ENCODE data around the gene LRBA.
"Not testable (repeated sequence)": the region's sequence is repeated elsewhere in the genome, so short reads cannot be mapped to it uniquely, and the experiment has no call there.

The LRBA gene

GRCh38 chr4:150534818-150535217 lies 480.3 kb downstream of the LRBA start:
- DNase-seq (ENCODE audit: low read depth in 2 of 3, low spot score in 1 of 3): no peak

GRCh38 chr4:150533673-150534072 lies 481.4 kb downstream of the LRBA start:
- DNase-seq (ENCODE audit: low read depth in 2 of 3, low spot score in 1 of 3): no peak

DNA sequence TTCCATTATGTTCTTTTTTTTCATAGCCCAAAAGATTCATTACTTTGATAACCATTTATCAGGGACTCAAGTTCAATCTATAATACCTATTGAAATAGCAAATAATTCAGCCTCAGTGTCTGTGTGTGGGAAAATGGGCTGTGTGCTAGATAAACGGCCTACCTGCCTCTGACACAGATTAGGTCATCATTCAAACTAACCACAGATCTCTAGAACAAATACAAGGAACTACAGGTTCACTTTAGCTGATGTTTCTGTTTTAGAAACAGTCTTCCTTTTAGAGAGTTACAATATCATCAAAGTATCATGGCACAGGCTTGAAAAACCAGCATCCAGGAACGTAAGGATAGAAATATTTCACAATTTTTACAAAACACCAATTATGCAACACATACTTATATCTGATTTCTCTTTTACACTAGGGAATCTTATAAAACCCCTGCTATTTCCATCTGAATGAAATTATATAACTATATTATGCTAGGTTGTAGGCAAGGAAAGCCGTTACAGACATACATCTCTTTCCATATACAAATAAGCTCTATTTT lies 489.7 kb downstream of the LRBA start:
- no peak for DNase-seq (ENCODE audit: low read depth in 2 of 3, low spot score in 1 of 3)

DNA sequence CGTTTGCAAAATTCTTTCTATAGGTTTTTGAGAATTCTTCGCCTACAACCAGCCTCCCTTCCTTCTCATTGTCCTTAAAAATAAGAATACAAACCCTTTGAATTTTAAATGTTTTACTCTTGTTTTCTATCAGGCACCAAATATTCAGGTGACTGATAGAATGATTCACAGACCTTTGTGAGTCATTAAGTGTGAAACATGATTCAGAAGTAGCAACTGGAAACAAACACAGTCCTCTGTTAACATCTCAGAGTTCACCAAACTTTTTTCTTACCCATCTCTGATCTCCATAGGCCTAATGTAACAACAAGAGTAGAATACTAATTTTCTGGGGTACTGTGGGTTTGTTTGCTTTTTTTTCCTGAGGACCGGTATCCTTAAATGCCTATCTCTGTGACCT lies 496.5 kb downstream of the LRBA start:
- DNase-seq (ENCODE audit: low read depth in 2 of 3, low spot score in 1 of 3): no peak

DNA sequence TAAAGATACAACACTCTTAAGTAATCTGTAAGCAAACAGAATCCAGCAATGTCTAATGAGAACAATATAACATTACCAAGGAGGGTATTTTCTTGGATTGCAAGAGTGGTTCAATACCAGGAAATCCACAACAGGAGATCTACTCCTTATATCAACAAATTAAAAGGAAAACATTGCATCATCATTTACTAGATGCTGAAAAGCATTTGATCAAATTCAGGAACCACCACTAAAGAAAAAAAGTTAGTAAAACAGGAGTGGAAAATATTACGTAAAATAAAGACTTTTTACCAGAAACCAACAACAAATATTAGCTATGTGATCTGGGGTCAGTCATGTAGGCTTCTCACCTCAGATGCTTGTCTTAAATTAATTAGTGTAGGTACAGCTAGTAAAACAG lies 499.9 kb downstream of the LRBA start:
- no peak for DNase-seq (ENCODE audit: low read depth in 2 of 3, low spot score in 1 of 3)

- DNase-seq (ENCODE audit: low read depth in 2 of 3, low spot score in 1 of 3): no peak
These were observed 500.4 kb downstream of the LRBA start for GRCh38 chr4:150514709-150515108.

- DNase-seq (ENCODE audit: low read depth in 2 of 3, low spot score in 1 of 3): no peak
These were observed 504.8 kb downstream of the LRBA start for GRCh38 chr4:150510176-150510865.

GRCh38 chr4:150507656-150508055 lies 507.4 kb downstream of the LRBA start:
- DNase-seq (ENCODE audit: low read depth in 2 of 3, low spot score in 1 of 3): not testable (repeated sequence)

GRCh38 chr4:150501983-150502382 lies 513.1 kb downstream of the LRBA start:
- DNase-seq (ENCODE audit: low read depth in 2 of 3, low spot score in 1 of 3): no peak

GRCh38 chr4:150501009-150501727 lies 513.9 kb downstream of the LRBA start:
- DNase-seq (ENCODE audit: low read depth in 2 of 3, low spot score in 1 of 3): no peak

- no peak for DNase-seq (ENCODE audit: low read depth in 2 of 3, low spot score in 1 of 3)
These were observed 517.5 kb downstream of the LRBA start for GRCh38 chr4:150497612-150498011.

DNA sequence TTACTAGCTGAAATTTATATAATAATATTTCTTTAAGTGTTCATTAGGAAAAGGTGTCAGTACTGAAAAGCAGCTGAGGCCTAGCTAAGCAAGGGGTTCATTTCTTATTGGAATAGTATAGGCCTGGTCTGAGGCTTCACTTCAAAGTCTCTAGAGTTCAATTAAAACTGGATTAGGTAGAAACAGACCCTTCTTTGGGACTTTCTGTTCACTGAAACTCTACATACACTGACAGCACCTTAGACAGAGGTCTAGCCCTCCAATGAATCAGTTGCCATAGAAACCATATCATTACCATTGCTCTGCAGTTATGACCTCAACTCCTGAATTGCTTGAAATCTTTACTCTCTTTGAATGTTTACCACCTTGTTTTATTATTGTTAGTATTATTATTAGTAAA lies 519.5 kb downstream of the LRBA start:
- DNase-seq (ENCODE audit: low read depth in 2 of 3, low spot score in 1 of 3): no peak

- DNase-seq (ENCODE audit: low read depth in 2 of 3, low spot score in 1 of 3): no peak
These were observed 521.2 kb downstream of the LRBA start for GRCh38 chr4:150493851-150494250.

GRCh38 chr4:150491132-150492049 lies 523.7 kb downstream of the LRBA start:
- DNase-seq (ENCODE audit: low read depth in 2 of 3, low spot score in 1 of 3): no peak

- DNase-seq (ENCODE audit: low read depth in 2 of 3, low spot score in 1 of 3): no peak
These were observed 532.5 kb downstream of the LRBA start for GRCh38 chr4:150482581-150482980.

DNA sequence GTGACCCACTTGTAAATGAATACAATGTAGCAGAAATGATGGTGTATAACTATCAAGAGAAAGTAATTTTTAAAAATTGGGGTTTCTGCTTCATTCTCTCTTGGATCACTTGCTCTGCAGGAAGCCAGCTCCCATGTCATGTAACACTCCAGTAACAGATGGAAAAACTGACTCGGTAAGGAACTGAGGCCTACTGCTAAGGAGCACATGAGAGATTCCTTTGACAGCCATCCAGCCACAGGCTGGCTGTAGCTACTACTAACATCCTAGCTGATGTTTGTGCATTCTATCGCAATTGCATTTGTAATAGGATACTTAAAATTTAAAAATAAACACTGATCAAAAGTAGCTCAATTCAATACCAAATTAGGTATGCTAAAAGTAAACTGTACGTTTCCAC lies 535.4 kb downstream of the LRBA start:
- DNase-seq (ENCODE audit: low read depth in 2 of 3, low spot score in 1 of 3): no peak

GRCh38 chr4:150477869-150478268 lies 537.2 kb downstream of the LRBA start:
- DNase-seq (ENCODE audit: low read depth in 2 of 3, low spot score in 1 of 3): no peak

GRCh38 chr4:150476776-150477175 lies 538.3 kb downstream of the LRBA start:
- DNase-seq (ENCODE audit: low read depth in 2 of 3, low spot score in 1 of 3): no peak

DNA sequence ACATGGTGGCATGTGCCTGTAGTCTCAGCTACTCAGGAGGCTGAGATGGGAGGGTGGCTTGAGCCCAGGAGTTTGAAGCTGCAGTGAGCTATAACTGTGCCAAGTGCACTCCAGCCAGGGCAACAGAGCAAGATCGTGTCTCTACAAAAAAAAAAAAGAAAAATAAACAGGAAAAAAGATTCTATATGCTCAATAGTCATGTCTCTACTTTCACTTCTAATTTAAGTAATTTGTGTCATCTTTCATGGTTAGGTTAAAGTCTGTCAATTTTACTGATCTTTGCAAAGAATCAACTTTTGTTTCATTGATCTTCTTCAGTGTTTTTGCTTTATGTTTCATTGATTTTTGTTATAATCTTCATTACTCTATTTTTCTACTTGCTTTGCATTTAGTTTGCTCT lies 539.3 kb downstream of the LRBA start:
- no peak for DNase-seq (ENCODE audit: low read depth in 2 of 3, low spot score in 1 of 3)

DNA sequence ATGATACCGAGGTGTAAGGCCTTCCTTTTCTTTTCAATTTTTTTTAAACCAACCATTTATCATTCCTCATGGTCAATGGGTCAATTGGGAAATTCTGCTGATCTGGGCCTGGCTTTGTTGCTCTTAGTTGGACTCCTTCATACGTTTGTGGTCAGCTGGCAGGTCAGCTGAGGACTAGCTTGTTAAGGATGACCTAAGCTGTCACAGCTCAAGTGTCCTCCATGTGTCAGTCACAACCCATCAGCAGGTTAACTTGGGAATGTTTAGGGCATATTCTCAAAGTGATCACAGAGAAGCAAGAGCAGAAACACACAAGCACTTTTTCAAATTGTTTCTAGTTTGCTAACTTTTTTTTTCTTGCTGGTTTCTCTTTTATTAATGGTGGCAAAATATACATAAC lies 550.6 kb downstream of the LRBA start:
- DNase-seq (ENCODE audit: low read depth in 2 of 3, low spot score in 1 of 3): no peak

GRCh38 chr4:150462743-150463142 lies 552.3 kb downstream of the LRBA start:
- DNase-seq (ENCODE audit: low read depth in 2 of 3, low spot score in 1 of 3): no peak

GRCh38 chr4:150461957-150462356 lies 553.1 kb downstream of the LRBA start:
- DNase-seq (ENCODE audit: low read depth in 2 of 3, low spot score in 1 of 3): no peak
